Stimulated activated CD4-positive, alpha-beta T cell treated with anti-CD3 and anti-CD28 coated beads, Interleukin-4, amount 100 ng/mL, for 48 hours (primary cell): ENCODE results near the gene IFT172.
A peak's percentile ranks its signal among the peaks of the same experiment; 100 is the strongest.
"Not testable (repeated sequence)": the region's sequence is repeated elsewhere in the genome, so short reads cannot be mapped to it uniquely, and the experiment has no call there.

Experiments used
- DNase-seq, 2 donors: peaks; one replicate each; pipeline ENCODE4 v3.0.0-alpha.2; 2020; ENCODE audit warnings: low read depth in 2 of 2

Gene IFT172

DNA sequence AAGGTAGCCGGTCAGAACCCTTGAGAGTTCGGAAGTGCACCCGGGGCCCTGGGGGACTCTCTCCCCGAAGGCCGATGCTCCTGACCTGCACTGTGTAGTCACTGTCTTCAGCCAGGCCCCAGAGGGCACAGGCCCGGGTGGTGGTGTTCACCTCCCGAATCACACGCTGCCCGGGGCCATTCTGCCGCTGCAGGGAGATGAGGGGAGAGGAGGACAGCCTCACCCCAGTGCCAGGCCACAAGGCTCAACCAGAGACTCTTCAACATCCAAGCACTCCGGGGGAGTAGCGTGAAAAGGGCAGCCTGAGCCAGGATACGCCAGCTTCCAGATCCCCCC, 4.4 kb upstream of the IFT172 start:
- no peak for DNase-seq

DNA sequence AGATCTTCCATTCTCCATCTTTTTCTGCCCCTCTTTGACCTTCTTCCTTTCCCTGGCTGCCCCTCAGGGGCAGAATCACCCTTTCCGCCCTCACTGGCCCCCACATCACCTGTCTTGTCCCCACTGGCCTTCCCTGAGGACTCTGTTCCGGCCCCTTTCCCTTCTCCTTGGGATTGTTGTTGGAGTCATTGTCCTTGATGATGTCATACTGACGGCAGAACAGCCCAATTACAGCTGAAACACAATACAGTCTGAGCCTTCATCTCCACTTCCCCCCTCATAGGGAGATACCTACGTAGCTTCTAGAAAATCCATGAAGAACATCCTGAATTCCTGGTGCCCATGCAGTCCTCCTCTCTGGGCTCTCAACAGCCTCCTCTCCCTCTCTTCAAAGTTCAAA, 3.0 kb upstream of the IFT172 start:
- no peak for DNase-seq

DNA sequence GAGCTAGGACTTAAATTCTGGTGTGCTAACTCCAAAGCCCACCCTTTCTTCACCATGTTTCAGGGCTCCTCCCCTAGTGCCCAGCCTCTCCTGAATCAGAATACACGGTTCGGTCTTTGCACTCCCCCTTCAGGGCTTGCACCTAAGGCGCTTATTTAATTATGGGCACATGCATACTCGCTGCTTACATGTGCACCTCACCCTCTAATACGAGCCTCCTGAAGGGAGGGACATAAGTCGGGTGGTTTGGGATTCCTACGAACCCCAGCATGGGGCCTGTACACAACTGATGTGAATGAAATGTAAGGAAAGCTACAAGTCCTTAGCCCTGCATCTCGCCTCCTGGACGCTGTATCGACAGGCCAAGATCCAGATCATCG, 435 bp downstream of the IFT172 start:
- no peak for DNase-seq

DNA sequence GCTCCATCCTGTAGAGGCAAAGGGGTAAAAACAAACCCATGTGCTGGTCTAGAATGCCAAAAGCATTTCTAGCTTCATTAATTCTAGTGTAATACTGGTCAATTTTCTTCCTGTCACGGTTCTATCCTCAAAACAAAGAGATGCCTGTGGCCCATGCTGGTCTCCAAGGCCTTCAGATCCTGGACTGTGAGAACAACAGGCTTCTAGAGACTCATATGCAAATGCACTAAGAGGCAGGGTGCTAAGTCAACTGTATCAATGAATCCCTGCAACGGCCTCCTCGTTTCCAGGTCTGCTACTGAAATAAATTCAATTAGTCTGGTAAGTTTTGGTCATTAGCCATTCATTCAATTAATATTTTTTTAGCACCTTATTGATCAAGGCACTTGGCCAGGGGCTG, 4.0 kb downstream of the IFT172 start:
- DNase-seq: no peak

DNA sequence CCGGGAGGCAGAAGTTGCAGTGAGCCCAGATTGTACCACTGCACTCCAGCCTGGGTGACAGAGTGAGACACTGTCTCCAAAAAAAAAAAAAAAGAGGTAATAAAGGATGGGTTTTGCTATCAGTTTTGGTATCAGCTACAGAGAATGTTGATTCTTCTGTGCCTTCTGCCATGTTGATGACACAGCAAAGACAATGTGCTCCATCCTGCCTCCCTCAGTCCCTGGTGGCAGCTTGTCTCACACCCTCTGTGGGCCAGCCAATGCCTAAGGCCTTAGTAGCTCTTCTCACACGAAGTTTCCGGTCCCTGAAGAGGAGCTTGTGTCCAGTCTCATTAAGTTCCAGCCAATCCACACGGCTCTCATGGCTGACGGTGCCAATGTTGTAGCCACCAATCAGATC, 17.6 kb downstream of the IFT172 start:
- DNase-seq: no peak

DNA sequence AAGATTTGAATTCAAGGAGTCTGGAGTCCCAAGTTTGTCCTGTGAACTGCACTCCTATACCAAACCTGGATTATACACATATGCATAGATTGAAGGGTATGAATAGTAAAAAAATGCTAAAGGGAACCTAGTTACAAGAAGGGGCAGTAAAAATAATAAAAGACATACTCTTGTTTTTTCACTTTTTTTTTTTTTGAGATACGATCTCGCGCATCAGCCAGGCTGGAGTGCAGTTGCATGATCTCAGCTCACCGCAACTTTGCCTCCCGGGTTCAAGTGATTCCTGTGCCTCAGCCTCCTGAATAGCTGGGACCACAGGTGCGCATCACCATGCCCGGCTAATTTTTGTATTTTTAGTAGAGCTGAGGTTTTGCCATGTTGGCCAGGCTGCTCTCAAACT, 25.1 kb downstream of the IFT172 start:
- DNase-seq: no peak

DNA sequence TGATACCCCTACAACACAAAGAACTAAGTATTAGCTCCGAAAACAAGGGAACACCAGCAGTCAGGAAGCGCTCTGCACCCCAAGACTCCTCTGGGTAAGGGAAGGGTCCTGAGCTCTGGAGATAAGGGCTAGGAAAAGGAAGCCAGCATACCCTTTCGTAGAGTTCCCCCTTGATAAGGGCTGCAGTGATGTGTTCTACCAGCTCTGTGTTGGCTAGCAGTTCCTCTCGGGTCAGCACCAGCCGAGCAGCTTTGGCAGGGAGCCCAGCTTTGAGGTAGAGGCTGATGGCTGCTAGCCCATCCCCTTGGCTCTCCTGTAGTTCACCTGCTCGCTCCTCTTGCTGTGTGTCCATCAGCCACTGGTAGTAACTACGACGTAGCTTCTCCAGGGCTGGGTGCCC, 28.4 kb downstream of the IFT172 start:
- no peak for DNase-seq

DNA sequence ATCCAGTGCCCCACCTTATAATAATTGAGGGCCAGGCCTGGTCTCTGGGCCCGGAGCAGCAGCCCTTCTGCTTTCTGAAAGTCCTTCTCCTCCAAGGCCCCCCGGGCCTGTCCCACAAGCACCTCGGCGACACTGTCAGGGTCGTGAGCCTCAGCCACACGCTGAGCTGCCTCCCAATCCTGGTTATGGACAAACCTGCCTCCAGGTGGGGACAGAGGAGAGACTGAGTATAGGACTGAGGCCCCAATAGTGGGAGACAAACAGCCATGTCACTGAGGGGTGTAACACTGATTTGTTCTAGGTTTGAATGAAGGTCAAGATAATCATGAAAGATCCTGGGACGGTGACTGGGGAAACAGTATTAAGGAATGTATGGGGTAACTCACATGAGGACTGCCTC, 35.6 kb downstream of the IFT172 start:
- no peak for DNase-seq

DNA sequence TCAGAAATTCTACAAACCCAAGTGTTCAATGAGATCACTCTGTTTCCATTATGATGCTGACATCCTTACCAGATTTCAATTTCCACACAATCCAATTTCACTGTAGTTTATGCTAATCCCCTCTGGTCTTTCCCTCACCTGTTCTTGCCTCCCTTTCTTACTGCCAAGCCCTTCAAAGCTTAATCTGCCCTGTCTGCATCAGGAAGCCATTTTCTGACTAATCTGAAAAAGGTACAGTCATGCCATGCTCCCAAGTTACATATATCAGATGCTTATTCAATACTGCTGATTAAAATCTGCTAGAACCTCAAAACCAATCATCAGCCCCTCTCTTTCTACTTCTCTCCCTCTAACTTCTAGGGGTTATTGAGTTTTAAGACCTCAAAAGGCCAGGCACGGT, 38.4 kb downstream of the IFT172 start:
- no peak for DNase-seq

DNA sequence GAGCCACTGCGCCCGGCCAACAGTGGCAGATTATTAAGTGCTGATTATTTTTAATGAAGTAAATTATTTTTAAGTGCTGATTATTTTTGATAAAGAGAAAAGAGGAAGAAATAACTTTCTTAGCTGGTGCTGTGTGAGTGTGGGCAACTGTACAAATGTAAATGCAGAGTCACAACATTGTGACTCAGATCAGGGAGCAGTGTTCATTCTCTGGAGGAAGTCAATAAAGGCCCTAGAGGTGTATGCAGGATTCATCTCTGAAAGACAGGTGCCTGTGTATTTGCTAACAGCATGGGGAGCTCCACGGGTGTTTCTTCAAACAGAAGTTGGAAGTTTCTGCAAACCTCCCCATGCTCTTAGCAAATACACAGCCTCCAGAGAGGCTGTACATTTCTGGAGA, 41.2 kb downstream of the IFT172 start:
- no peak for DNase-seq

DNA sequence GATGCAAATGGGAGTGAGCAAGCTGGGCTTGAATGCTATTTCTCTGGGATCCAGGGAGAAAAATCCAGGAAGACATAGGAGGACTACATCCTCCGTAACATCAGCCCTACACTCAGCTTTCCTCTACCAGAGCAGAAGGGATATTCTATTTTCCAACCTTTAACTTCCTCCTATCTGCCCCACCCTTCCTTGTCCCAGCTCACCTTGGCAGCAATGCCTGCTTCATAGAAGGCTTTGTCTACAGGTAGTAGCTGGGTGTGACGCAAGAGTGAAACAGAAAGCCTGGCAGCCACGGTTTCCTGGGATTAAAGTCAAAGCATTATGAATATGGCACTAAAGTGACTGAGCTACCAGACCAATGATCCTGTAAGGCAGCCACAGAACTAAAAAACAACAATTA, 43.5 kb downstream of the IFT172 start:
- DNase-seq: no peak

DNA sequence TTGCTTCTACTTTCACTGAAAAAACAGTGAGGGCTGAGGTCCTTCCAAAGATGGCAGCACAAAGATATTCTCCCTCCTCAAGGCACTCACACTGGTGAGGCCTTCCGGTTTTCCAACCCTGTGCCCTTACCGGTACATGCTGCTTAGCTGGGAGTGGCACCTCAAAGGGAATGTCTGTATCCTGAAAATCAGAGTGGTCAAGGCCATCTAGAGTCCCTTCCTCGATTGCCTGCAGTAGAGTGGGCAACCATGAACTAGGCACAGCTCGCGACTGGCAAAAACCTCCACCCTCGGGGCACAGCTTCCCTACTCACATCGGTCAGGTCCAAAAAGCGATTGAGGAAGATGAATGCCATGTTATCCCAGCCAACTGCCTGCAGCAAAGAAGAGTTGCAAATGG, 43.9 kb downstream of the IFT172 start:
- no peak for DNase-seq

DNA sequence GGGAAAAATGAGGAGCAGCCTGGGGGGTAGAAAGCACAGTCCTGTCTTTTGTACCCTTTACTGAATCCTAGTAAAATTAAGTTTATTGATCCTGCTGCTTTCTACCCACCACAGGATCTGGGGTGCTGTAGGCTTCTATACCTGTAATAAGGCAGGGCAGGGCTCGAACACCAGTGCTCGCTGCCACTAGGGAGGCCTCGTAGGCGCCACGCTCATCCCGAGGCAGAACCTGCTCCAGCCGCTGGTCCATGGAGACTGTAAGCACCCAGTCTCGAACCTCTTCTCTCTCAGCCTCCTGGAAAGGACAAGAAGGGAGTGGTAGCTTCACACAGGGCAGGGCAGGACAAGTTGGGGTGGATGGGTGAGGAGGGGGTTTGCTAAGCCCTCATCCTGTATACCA, 44.4 kb downstream of the IFT172 start:
- DNase-seq: no peak

DNA sequence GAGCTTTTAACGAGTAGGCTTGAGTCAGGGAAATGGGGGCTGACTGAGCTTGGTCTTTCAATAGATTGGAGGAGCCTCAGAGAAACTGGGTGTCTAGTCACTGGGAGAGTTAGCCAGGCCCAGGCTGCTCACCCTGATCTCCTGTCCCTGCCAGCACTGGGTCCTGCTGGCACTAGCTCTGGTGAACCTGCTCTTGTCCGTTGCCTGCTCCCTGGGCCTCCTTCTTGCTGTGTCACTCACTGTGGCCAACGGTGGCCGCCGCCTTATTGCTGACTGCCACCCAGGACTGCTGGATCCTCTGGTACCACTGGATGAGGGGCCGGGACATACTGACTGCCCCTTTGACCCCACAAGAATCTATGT, 46.6 kb downstream of the IFT172 start:
- DNase-seq: no peak

DNA sequence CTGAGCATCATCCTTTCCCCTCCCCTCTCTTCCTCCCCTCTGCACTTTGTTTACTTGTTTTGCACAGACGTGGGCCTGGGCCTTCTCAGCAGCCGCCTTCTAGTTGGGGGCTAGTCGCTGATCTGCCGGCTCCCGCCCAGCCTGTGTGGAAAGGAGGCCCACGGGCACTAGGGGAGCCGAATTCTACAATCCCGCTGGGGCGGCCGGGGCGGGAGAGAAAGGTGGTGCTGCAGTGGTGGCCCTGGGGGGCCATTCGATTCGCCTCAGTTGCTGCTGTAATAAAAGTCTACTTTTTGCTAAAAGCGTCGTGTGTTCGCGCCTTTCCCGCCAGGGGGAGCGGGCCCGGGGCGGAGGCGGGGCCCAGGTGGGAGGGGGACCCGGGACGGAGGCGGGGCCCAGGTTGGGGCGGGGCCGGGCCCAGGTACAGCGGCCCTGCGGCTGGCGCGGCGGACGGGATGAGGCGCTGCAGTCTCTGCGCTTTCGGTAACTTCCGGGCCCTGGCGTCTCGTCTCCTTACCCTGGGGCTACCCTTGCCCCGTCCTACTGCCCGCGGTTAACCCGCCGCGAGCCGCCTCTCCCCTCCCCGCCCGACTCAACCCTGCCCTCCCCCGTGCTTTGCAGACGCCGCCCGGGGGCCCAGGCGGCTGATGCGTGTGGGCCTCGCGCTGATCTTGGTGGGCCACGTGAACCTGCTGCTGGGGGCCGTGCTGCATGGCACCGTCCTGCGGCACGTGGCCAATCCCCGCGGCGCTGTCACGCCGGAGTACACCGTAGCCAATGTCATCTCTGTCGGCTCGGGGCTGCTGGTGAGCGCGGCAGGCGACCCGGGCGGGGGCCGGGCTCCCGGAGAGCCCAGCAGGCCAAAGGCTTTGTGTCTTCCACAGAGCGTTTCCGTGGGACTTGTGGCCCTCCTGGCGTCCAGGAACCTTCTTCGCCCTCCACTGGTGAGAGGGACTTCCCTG, 47.3 kb downstream of the IFT172 start, which contains the start of gene KRTCAP3:
Gene KRTCAP3, plus strand, starts transcription at position 424 of the 962 bp plus-strand sequence. Its CDS starts 32 bp downstream, at position 456.
- DNase-seq: peak in 1 of 2 donors; percentile 12

DNA sequence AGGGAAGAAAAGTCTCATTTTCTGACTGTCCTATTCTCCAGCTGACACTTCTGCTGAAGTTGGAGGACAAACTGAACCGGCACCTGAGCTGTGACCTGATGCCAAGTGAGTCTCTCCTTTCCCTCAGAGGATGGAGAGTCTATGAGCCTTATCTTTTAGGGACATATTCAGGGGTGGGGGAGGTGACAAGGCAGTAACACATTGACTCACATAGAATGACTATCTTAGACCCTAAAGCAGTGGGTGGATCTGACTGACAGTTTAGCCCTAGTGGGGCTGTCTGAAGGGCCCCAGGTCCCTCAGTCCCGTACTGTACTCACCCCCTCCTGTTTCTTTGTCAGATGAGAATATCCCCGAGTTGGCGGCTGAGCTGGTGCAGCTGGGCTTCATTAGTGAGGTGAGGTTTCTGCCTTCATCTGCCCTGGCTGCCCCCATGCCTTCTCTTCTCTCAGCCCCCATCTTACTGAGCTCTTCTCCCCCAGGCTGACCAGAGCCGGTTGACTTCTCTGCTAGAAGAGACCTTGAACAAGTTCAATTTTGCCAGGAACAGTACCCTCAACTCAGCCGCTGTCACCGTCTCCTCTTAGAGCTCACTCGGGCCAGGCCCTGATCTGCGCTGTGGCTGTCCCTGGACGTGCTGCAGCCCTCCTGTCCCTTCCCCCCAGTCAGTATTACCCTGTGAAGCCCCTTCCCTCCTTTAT, 48.2 kb downstream of the IFT172 start:
- DNase-seq: no peak

DNA sequence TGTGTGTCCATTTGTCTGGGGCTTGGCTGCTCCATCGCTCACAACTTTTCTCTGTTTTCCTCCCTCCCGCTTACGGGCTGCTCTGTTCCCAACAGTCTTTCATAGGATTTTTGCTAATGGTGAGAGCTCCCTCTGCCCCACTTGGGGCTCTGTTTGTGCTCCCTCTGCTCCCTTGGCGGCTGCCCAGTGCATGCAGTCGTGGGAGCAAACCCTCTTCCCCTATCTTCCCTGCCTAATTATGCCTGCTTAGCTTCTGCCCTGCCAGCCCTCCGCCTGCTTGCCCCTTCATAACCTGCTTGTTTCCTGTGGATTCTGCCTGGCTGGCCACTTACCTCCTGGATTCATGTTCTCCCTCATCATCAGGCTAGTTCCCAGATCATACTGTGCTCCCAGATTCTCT, 53.9 kb downstream of the IFT172 start:
- no peak for DNase-seq

DNA sequence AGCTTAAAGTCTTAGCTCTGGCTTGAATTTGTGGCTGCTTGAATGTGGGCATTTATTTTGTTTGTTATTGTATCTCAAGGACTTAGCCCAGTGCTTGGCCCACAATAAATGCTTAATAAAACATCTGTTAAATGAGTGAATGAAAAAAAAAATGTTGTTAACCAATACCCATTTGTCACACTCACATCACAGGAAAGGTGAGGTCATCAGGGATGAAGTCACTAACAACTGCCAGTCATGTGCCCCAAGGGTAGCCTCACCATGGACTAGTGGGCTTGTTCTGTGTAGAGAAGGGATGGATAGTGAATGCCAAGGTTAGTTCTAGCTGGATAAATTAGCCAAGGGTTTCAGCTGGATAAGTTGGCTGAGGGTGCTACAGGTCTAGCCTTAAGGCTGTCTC, 58.1 kb downstream of the IFT172 start:
- peak in 1 of 2 donors; percentile 21 for DNase-seq

DNA sequence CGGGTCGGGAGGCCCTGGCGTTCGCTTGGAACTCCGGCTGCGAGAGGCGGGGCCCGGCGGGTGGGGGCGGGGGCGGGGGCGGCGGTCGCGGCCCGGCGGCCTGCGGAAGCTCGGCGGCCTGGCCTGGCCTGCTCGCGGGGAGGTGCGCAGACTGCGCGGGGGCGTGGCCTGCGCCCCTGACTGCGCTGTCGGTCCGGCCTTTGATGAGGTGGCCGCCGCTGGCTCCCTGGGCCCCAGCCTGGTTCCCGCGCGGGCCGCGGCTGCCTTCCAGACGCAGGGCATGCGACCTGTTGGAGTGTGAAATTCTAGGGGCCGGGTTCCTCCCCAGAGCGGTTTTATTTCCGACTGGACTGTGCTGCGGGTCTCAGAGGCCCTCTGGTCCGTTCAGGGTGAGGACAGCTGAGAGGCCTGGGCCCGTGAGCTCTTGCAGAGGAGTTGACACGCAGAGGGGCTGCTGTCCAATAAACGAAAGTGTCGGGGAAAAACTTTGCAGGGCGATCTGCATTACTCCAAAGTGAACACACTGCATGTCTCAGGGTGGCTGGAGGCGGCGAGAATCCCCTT, 60.5 kb downstream of the IFT172 start:
- peak; percentile 55 to 70 for DNase-seq

DNA sequence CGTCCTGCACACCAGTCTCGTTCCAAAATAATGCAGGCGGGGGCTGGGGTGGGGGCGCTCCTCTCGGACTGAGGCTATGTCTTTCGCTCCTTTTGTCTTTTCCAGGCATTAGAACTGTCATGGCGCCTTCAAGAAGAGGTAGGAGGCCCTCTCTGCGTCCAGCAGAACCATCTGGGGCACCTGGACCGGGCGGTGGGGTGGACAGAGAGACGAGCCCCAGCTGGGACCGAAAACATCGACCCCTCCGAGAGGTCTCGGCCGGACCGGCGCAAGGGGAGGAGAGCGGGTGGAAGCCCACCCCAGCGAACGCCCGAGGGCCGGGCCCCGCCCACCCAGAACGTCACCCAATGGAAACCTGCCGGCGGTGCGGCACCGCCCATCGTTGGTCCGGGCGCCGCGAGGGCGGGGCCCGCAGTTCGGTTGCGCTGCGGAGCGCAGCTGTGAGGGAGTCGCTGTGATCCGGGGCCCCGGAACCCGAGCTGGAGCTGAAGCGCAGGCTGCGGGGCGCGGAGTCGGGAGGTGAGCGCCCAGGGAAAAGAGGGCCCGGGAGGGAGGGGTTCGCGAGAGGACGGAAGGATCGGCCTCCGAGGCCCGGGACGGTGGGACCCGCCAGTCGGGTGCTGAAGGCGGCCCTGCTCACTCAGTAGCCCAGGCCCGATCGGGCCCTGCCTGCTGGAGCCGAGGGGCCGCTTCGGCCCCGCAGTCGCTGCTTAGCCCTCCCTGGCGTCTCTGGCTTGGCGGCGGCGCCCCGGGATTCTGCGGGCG, 61.1 kb downstream of the IFT172 start, which contains the start of gene NRBP1:
Gene NRBP1, plus strand, starts transcription at position 419 of the 765 bp plus-strand sequence. CDS start 4,643 bp downstream, outside the sequence.
- DNase-seq: peak; percentile 86 to 92

DNA sequence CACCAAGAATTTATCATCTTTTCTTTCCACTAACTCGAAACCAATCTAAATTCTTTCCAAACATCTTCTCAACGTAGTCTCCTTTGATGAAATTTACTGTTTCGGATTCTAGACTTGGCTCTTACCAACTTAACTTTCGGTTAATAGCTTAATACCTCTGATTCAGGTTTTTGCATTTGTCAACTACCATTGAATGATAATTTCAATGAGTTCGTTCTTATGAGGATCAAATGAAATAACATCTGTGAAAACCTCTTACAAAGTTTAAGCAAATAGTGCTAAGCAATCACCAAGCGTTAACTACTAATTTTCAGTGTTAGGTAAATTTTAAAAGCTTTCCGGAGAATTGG, 61.7 kb downstream of the IFT172 start:
- DNase-seq: no peak

DNA sequence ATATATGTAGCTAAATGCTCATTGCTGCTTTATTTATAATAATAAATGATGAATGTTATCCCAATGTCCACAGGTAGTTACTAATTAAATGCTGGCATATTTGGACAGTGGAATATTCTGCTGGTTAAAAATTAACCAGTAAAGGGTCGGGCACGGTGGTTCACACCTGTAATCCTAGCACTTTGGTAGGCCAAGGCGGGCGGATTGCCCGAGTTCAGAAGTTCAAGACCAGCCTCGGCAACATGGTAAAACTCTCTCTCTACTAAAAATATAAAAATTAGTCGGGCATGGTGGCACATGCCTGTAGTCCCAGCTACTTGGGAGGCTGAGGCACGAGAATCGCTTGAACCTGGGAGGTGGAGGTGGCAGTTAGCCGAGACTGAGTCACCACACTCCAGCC, 64.5 kb downstream of the IFT172 start:
- DNase-seq: not testable (repeated sequence)
